ENCODE results near the gene CRYBA1. TPM values are rescaled to one million over a fixed set of nuclear protein-coding genes. Genes with fewer than 3 reads are reported as not detected.
"Not testable (repeated sequence)": the region's sequence is repeated elsewhere in the genome, so short reads cannot be mapped to it uniquely, and the experiment has no call there.

The CRYBA1 gene
- polyA plus RNA-seq, 3 donors from 2014 or later: not detected

- no peaks in the 10 kb centered on the region for H3K36me3 Mint-ChIP-seq
- peaks cover 0 to 8% (median 5%) of the 10 kb centered on the region in 3 donors for H3K27me3 Mint-ChIP-seq (ENCODE audit: low read depth in 3 of 3)
- H3K4me1 Mint-ChIP-seq: peaks cover 6 to 8% of the 10 kb centered on the region in 2 donors
- no peak overlapping the region for H3K27ac Mint-ChIP-seq
- H3K9me3 Mint-ChIP-seq: no peaks in the 10 kb centered on the region
- DNase-seq: no peak
- no peak overlapping the region for H3K4me3 Mint-ChIP-seq
Observed at GRCh38 chr17:29216856-29217255, 29.8 kb upstream of the CRYBA1 start.

GRCh38 chr17:29219378-29220047, 27.1 kb upstream of the CRYBA1 start:
- Mint-ChIP-seq H3K36me3 (no peaks in the 10 kb centered on the region), H3K9me3 (no peaks in the 10 kb centered on the region), H3K27me3 (ENCODE audit: low read depth in 3 of 3) (peaks cover 0 to 9% (median 8%) of the 10 kb centered on the region in 3 donors), H3K4me3 (no peak overlapping the region), H3K4me1 (peaks cover 6 to 8% of the 10 kb centered on the region in 2 donors), H3K27ac (no peak overlapping the region)
- peak; percentile 62 to 69 (median 62) for DNase-seq

- H3K9me3 Mint-ChIP-seq, H3K27ac Mint-ChIP-seq, H3K4me1 Mint-ChIP-seq, H3K4me3 Mint-ChIP-seq, DNase-seq, H3K36me3 Mint-ChIP-seq: not testable (repeated sequence)
- H3K27me3 Mint-ChIP-seq (ENCODE audit: low read depth in 3 of 3): peaks cover 0 to 11% (median 6%) of the 10 kb centered on the region in 3 donors
Observed at GRCh38 chr17:29221338-29221737, 25.3 kb upstream of the CRYBA1 start.

- Mint-ChIP-seq H3K27me3 (ENCODE audit: low read depth in 3 of 3) (peaks cover 0 to 5% (median 4%) of the 10 kb centered on the region in 3 donors), H3K36me3 (no peaks in the 10 kb centered on the region), H3K9me3 (no peaks in the 10 kb centered on the region), H3K27ac (no peak overlapping the region), H3K4me1 (no peaks in the 10 kb centered on the region), H3K4me3 (no peak overlapping the region)
- no peak for DNase-seq
Observed at GRCh38 chr17:29225396-29225795, 21.3 kb upstream of the CRYBA1 start.

GRCh38 chr17:29233301-29233700, 13.4 kb upstream of the CRYBA1 start:
- no peak overlapping the region for H3K27ac Mint-ChIP-seq
- H3K9me3 Mint-ChIP-seq: no peaks in the 10 kb centered on the region
- no peak overlapping the region for H3K4me3 Mint-ChIP-seq
- no peaks in the 10 kb centered on the region for H3K36me3 Mint-ChIP-seq
- peaks cover 0 to 2% (median 2%) of the 10 kb centered on the region in 3 donors for H3K27me3 Mint-ChIP-seq (ENCODE audit: low read depth in 3 of 3)
- H3K4me1 Mint-ChIP-seq: peaks cover 0 to under 1% of the 10 kb centered on the region in 2 donors
- DNase-seq: no peak

- not testable (repeated sequence) for H3K27me3 Mint-ChIP-seq (ENCODE audit: low read depth in 3 of 3); H3K9me3 Mint-ChIP-seq; H3K4me1 Mint-ChIP-seq; DNase-seq; H3K36me3 Mint-ChIP-seq; H3K4me3 Mint-ChIP-seq; H3K27ac Mint-ChIP-seq
Observed at GRCh38 chr17:29234972-29235371, 11.7 kb upstream of the CRYBA1 start.

GRCh38 chr17:29235904-29236303, 10.8 kb upstream of the CRYBA1 start:
- Mint-ChIP-seq H3K9me3 (no peaks in the 10 kb centered on the region), H3K4me1 (peaks cover 0 to 2% of the 10 kb centered on the region in 2 donors), H3K27me3 (ENCODE audit: low read depth in 3 of 3) (peaks cover 0 to 2% (median 1%) of the 10 kb centered on the region in 3 donors), H3K27ac (no peak overlapping the region), H3K4me3 (no peak overlapping the region), H3K36me3 (peaks cover 0 to 3% (median 0%) of the 10 kb centered on the region in 3 donors)
- DNase-seq: no peak

GRCh38 chr17:29237476-29238132, 9.1 kb upstream of the CRYBA1 start:
- Mint-ChIP-seq H3K4me3 (no peak overlapping the region), H3K4me1 (peaks cover 0 to 2% of the 10 kb centered on the region in 2 donors), H3K27ac (no peak overlapping the region), H3K27me3 (ENCODE audit: low read depth in 3 of 3) (peaks cover 0 to 2% (median 1%) of the 10 kb centered on the region in 3 donors), H3K9me3 (no peaks in the 10 kb centered on the region), H3K36me3 (peaks cover 0 to 3% (median 0%) of the 10 kb centered on the region in 3 donors)
- DNase-seq: no peak

- no peak for DNase-seq
- peaks cover 0 to 3% (median 0%) of the 10 kb centered on the region in 3 donors for H3K36me3 Mint-ChIP-seq
- H3K9me3 Mint-ChIP-seq: no peaks in the 10 kb centered on the region
- H3K4me3 Mint-ChIP-seq: no peak overlapping the region
- peaks cover 0 to 2% (median 1%) of the 10 kb centered on the region in 3 donors for H3K27me3 Mint-ChIP-seq (ENCODE audit: low read depth in 3 of 3)
- peaks cover 0 to 2% of the 10 kb centered on the region in 2 donors for H3K4me1 Mint-ChIP-seq
- H3K27ac Mint-ChIP-seq: no peak overlapping the region
Observed at GRCh38 chr17:29238133-29238850, 8.4 kb upstream of the CRYBA1 start.

GRCh38 chr17:29240477-29240876, 6.2 kb upstream of the CRYBA1 start:
- peaks cover 0 to 3% (median 0%) of the 10 kb centered on the region in 3 donors for H3K36me3 Mint-ChIP-seq
- H3K27me3 Mint-ChIP-seq (ENCODE audit: low read depth in 3 of 3): peaks cover 0 to 4% (median 1%) of the 10 kb centered on the region in 3 donors
- DNase-seq: no peak
- peaks cover 0 to 2% of the 10 kb centered on the region in 2 donors for H3K4me1 Mint-ChIP-seq
- no peaks in the 10 kb centered on the region for H3K9me3 Mint-ChIP-seq
- no peak overlapping the region for H3K4me3 Mint-ChIP-seq
- no peak overlapping the region for H3K27ac Mint-ChIP-seq

GRCh38 chr17:29240968-29241963, 5.4 kb upstream of the CRYBA1 start:
- DNase-seq: no peak
- H3K27me3 Mint-ChIP-seq (ENCODE audit: low read depth in 3 of 3): peaks cover 0 to 5% (median 1%) of the 10 kb centered on the region in 3 donors

GRCh38 chr17:29242051-29242450, 4.6 kb upstream of the CRYBA1 start:
- no peak overlapping the region for H3K27ac Mint-ChIP-seq
- peaks cover 0 to 5% (median 1%) of the 10 kb centered on the region in 3 donors for H3K27me3 Mint-ChIP-seq (ENCODE audit: low read depth in 3 of 3)
- peaks cover 0 to 3% (median 0%) of the 10 kb centered on the region in 3 donors for H3K36me3 Mint-ChIP-seq
- H3K9me3 Mint-ChIP-seq: no peaks in the 10 kb centered on the region
- H3K4me3 Mint-ChIP-seq: no peak overlapping the region
- H3K4me1 Mint-ChIP-seq: peaks cover 0 to 2% of the 10 kb centered on the region in 2 donors
- DNase-seq: no peak

More at GRCh38 chr17:29240968-29241963, 5.4 kb upstream of the CRYBA1 start:
- Mint-ChIP-seq H3K9me3 (no peaks in the 10 kb centered on the region), H3K4me1 (peaks cover 0 to 2% of the 10 kb centered on the region in 2 donors), H3K27ac (no peak overlapping the region), H3K4me3 (no peak overlapping the region), H3K36me3 (peaks cover 0 to 3% (median 0%) of the 10 kb centered on the region in 3 donors)

GRCh38 chr17:29242790-29243189, 3.9 kb upstream of the CRYBA1 start:
- no peak for DNase-seq
- H3K36me3 Mint-ChIP-seq: peaks cover 0 to 3% (median 0%) of the 10 kb centered on the region in 3 donors
- H3K4me3 Mint-ChIP-seq: no peak overlapping the region
- no peaks in the 10 kb centered on the region for H3K9me3 Mint-ChIP-seq
- peaks cover 0 to 2% of the 10 kb centered on the region in 2 donors for H3K4me1 Mint-ChIP-seq
- peaks cover 0 to 5% (median 1%) of the 10 kb centered on the region in 3 donors for H3K27me3 Mint-ChIP-seq (ENCODE audit: low read depth in 3 of 3)
- H3K27ac Mint-ChIP-seq: no peak overlapping the region

Measured in immature natural killer cell (primary cell).